ENCODE measurements around the gene SDK2.

The SDK2 gene

DNA sequence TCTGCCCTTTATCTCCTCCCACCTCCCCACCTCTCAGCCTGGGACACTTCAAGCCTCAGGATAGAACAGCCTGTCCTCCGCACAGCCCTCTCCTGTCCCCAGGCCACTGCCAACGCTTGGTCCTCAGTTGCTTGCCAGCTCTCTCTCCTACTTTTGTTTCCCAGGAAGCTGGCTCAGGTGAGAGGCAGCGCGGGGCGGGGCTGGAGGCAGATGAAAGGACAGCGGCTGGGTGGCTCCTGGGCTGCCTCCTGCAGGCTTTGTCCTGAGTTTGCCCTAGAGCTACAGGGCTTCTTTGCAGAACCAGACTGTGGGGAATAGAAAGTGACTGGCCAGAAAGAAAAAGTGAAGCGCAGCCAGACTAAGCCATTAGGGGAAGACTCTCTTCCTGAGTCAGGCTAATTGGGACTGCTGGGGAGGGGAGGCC is 284.2 kb downstream of the SDK2 start:
- Histone ChIP-seq H3K27me3 (ENCODE audit: control insufficient read depth, insufficient read depth, low read length) (no peaks in the 10 kb centered on the region), H3K4me1 (ENCODE audit: control insufficient read depth, insufficient read depth, low read length) (peaks cover 9% of the 10 kb centered on the region)
- no peak for DNase-seq (ENCODE audit: low read depth, low spot score)

DNA sequence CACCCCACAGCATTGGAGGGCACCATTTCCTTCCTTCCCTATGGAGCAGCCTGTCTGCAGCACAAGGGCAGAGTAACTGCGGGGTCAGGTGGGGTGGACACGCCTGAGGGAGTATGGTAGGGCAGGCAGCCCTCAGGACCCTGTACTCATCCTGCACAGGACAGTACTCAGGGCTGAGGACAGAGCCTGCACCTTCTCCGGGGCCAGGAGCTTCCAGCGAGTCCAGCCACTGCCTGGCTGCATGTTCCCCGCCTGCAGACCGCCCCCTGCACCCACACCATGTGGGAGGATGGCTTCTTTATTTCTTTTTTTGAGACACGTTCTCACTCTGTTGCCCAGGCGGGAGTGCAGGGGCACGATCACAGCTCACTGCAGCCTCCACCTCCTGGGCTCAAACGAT is 284.9 kb downstream of the SDK2 start:
- H3K27me3 ChIP-seq (ENCODE audit: control insufficient read depth, insufficient read depth, low read length), result no peaks in the 10 kb centered on the region
- no peak overlapping the region for H3K4me3 ChIP-seq (ENCODE audit: low read length)
- peaks cover 9% of the 10 kb centered on the region for H3K4me1 ChIP-seq (ENCODE audit: control insufficient read depth, insufficient read depth, low read length)
- H3K36me3 ChIP-seq (ENCODE audit: control insufficient read depth, insufficient read depth, low read length), result no peaks in the 10 kb centered on the region
- no peak overlapping the region for H3K27ac ChIP-seq (ENCODE audit: low read length)
- WGBS (ENCODE audit: insufficient coverage, insufficient read length), result no CpG with 5 or more reads among the region's 10 CpGs
- DNase-seq (ENCODE audit: low read depth, low spot score), result no peak
- no peaks in the 10 kb centered on the region for H3K9me3 ChIP-seq (ENCODE audit: control insufficient read depth, insufficient read depth, low read length)

More for the DNA sequence above, 284.2 kb downstream of the SDK2 start:
- no peaks in the 10 kb centered on the region for H3K9me3 ChIP-seq (ENCODE audit: control insufficient read depth, insufficient read depth, low read length)
- no CpG with 5 or more reads among the region's 7 CpGs for WGBS (ENCODE audit: insufficient coverage, insufficient read length)
- no peaks in the 10 kb centered on the region for H3K36me3 ChIP-seq (ENCODE audit: control insufficient read depth, insufficient read depth, low read length)
- no peak overlapping the region for H3K27ac ChIP-seq (ENCODE audit: low read length)
- no peak overlapping the region for H3K4me3 ChIP-seq (ENCODE audit: low read length)

DNA sequence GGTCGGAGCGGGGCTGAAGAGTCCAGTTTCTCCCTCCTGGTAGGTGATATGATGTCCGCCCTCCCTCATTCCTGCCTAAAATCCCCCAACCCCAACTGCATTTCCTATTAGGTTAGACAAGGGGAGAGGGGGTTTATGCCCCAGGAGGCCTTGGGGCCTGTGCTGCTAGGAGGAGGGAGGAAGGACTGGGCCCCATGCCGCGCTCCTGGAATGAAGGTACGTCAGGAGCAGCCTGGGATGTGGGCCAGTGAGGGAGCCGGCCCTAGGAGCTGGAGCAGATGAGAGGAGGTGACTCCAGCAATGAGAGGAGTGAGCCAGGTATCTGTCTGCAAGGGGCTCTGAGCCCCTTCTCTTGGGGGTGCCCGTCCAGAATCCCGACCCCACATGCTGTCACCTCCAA is 285.6 kb downstream of the SDK2 start:
- Histone ChIP-seq H3K27ac (ENCODE audit: low read length) (no peak overlapping the region), H3K4me1 (ENCODE audit: control insufficient read depth, insufficient read depth, low read length) (peaks cover 8% of the 10 kb centered on the region), H3K27me3 (ENCODE audit: control insufficient read depth, insufficient read depth, low read length) (no peaks in the 10 kb centered on the region), H3K4me3 (ENCODE audit: low read length) (no peak overlapping the region), H3K9me3 (ENCODE audit: control insufficient read depth, insufficient read depth, low read length) (no peaks in the 10 kb centered on the region), H3K36me3 (ENCODE audit: control insufficient read depth, insufficient read depth, low read length) (no peaks in the 10 kb centered on the region)
- WGBS (ENCODE audit: insufficient coverage, insufficient read length), result no CpG with 5 or more reads among the region's 9 CpGs
- no peak for DNase-seq (ENCODE audit: low read depth, low spot score)

DNA sequence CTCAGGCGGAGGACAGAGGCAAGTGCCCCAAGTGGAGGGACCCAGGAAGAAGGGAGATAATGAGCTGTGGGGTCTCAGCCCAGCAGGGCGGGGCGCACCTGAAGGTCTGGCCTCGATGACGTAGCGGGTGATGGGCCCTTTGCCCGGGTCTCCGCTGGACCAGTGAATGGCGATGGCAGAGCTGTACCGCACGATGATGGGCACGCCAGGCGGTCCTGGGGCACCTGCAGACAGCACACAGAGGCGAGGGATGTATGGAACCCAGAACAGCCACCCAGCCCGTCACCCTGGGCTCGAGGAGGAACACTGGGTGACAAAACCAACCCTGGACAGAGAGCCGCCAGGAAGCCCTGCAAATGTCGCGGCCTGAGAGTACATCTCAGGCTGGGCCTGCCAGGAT is 286.3 kb downstream of the SDK2 start:
- no peak for DNase-seq (ENCODE audit: low read depth, low spot score)
- Histone ChIP-seq H3K36me3 (ENCODE audit: control insufficient read depth, insufficient read depth, low read length) (no peaks in the 10 kb centered on the region), H3K4me3 (ENCODE audit: low read length) (no peak overlapping the region), H3K4me1 (ENCODE audit: control insufficient read depth, insufficient read depth, low read length) (peaks cover 8% of the 10 kb centered on the region), H3K27ac (ENCODE audit: low read length) (no peak overlapping the region), H3K9me3 (ENCODE audit: control insufficient read depth, insufficient read depth, low read length) (no peaks in the 10 kb centered on the region), H3K27me3 (ENCODE audit: control insufficient read depth, insufficient read depth, low read length) (no peaks in the 10 kb centered on the region)
- no CpG with 5 or more reads among the region's 19 CpGs for WGBS (ENCODE audit: insufficient coverage, insufficient read length)

DNA sequence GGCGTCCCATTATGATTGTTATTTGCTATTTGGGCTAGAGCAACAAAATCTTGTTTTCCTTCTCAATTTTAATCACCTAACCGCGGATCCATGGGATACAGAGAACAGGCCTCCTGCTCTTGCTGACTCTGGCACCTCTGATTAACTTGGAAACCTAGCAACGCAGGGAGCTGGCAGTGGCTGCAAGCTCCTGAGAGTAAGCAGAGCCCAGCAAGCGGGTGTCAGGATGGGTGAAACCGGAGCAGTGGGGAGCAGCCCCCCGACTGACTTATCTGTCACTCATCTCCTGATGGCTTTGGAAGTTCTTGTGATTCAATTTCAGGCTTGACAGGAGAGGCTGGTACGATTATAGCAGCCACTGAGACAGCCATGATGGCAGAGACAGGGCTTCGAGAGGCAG is 286.9 kb downstream of the SDK2 start:
- Histone ChIP-seq H3K9me3 (ENCODE audit: control insufficient read depth, insufficient read depth, low read length) (no peaks in the 10 kb centered on the region), H3K27me3 (ENCODE audit: control insufficient read depth, insufficient read depth, low read length) (no peaks in the 10 kb centered on the region), H3K36me3 (ENCODE audit: control insufficient read depth, insufficient read depth, low read length) (no peaks in the 10 kb centered on the region), H3K4me3 (ENCODE audit: low read length) (no peak overlapping the region), H3K4me1 (ENCODE audit: control insufficient read depth, insufficient read depth, low read length) (peaks cover 8% of the 10 kb centered on the region), H3K27ac (ENCODE audit: low read length) (no peak overlapping the region)
- DNase-seq (ENCODE audit: low read depth, low spot score), result no peak
- WGBS (ENCODE audit: insufficient coverage, insufficient read length), result no CpG with 5 or more reads among the region's 9 CpGs

DNA sequence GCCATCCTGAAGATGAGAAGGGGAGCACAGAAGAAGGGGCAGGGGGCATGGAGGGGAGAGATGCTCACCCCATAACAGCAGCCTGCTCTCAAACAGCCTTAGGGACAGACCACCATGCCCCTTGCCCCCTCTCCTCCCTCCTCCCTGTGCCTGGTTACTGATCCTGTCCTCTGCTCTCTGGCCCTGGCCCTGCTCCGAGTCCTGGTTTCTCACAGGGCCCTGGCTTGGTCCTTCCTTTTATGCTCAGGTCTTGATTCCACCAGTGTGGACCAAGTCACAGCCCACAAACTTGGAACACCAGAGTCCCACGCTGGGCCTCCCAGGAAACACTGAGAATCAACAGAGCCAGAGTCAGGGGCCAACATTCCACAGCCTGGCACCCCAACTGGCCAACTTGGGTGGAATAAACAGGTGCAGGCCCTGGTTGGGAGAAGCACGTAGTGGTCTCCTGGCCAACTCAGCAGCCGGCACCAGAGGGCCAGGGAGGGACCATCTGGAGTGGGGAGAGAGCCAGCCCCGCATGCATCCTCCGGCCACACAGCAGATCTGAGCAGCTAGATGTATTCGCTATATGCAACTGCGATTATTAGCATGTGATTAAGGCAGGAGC is 287.6 kb downstream of the SDK2 start:
- Histone ChIP-seq H3K4me3 (ENCODE audit: low read length) (no peak overlapping the region), H3K9me3 (ENCODE audit: control insufficient read depth, insufficient read depth, low read length) (no peaks in the 10 kb centered on the region), H3K27me3 (ENCODE audit: control insufficient read depth, insufficient read depth, low read length) (no peaks in the 10 kb centered on the region), H3K4me1 (ENCODE audit: control insufficient read depth, insufficient read depth, low read length) (peaks cover 7% of the 10 kb centered on the region), H3K27ac (ENCODE audit: low read length) (no peak overlapping the region), H3K36me3 (ENCODE audit: control insufficient read depth, insufficient read depth, low read length) (no peaks in the 10 kb centered on the region)
- DNase-seq (ENCODE audit: low read depth, low spot score), result no peak
- no CpG with 5 or more reads among the region's 8 CpGs for WGBS (ENCODE audit: insufficient coverage, insufficient read length)

DNA sequence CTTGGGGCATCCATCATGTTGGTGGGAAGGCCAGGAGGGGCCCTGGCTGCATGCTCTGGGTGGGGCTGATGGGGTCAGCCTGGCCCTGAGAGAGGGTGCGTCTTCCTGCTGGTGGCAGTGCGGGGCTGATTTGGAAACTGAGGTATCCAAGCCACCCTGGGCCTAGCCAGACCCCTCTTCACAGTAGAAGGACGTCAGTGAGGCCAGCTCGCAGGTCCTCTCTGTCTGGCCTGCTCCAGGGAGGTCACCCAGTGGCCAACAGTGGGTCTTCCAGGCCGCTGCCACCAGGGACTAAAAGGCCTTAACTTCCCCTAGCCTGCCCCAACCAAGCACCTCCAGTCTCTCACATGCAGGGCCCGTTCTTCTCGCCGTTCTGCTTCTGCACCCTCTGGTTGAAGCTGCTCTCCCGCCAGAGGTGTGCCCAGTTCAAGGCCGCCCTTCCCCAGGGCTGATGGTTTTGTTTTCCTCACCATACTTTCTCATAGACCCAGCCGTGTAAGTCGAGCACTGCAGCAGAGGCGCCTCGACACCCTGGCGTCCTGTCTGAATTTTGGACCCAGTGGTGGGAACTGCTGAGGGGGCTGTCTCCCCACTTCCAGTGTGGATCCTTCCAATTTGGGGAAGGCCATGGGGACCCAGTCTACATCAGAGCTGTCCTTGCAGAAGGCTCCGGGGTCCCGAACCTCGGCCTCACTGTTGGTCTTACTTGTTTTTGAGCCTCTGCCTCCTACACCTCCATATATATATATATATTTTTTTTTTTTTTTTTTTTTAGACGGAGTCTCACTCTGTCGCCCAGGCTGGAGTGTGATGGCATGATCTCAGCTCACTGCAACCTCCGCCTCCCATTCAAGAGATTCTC is 289.6 kb downstream of the SDK2 start:
- no CpG with 5 or more reads among the region's 21 CpGs for WGBS (ENCODE audit: insufficient coverage, insufficient read length)
- no peak for DNase-seq (ENCODE audit: low read depth, low spot score)
- H3K27ac ChIP-seq (ENCODE audit: low read length), result no peak overlapping the region

DNA sequence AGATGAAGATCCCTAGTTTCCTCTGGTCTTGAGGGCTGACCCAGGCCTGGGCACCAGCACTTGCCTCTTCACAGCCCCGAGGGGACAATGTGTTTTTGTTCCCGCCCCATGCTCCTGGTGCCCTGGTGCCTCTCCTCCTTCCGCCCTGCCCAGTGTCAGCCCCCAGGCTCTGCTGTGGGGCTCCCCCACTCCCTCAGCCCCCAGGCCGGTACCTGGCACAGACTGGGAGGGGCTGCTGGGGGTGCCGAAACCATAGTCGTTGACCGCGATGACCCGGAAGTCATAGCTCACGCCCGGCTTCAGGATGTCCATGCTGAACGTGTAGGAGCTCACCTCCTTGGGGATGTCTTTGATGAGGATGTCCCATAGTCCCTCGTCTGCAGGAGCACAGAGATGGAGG is 292.0 kb downstream of the SDK2 start:
- peaks cover 1% of the 10 kb centered on the region; the same call in 1 of the 2 replicates for H3K4me1 ChIP-seq (ENCODE audit: control insufficient read depth, insufficient read depth, low read length)
- WGBS (ENCODE audit: insufficient coverage, insufficient read length), result no CpG with 5 or more reads among the region's 13 CpGs
- H3K9me3 ChIP-seq (ENCODE audit: control insufficient read depth, insufficient read depth, low read length), result no peaks in the 10 kb centered on the region
- DNase-seq (ENCODE audit: low read depth, low spot score), result no peak
- H3K27me3 ChIP-seq (ENCODE audit: control insufficient read depth, insufficient read depth, low read length), result no peaks in the 10 kb centered on the region
- no peak overlapping the region for H3K27ac ChIP-seq (ENCODE audit: low read length)
- H3K4me3 ChIP-seq (ENCODE audit: low read length), result no peak overlapping the region
- H3K36me3 ChIP-seq (ENCODE audit: control insufficient read depth, insufficient read depth, low read length), result no peaks in the 10 kb centered on the region

More for the DNA sequence above, 289.6 kb downstream of the SDK2 start:
- Histone ChIP-seq H3K9me3 (ENCODE audit: control insufficient read depth, insufficient read depth, low read length) (no peaks in the 10 kb centered on the region), H3K36me3 (ENCODE audit: control insufficient read depth, insufficient read depth, low read length) (no peaks in the 10 kb centered on the region), H3K27me3 (ENCODE audit: control insufficient read depth, insufficient read depth, low read length) (no peaks in the 10 kb centered on the region), H3K4me1 (ENCODE audit: control insufficient read depth, insufficient read depth, low read length) (peaks cover 3% of the 10 kb centered on the region; the same call in 1 of the 2 replicates), H3K4me3 (ENCODE audit: low read length) (no peak overlapping the region)

DNA sequence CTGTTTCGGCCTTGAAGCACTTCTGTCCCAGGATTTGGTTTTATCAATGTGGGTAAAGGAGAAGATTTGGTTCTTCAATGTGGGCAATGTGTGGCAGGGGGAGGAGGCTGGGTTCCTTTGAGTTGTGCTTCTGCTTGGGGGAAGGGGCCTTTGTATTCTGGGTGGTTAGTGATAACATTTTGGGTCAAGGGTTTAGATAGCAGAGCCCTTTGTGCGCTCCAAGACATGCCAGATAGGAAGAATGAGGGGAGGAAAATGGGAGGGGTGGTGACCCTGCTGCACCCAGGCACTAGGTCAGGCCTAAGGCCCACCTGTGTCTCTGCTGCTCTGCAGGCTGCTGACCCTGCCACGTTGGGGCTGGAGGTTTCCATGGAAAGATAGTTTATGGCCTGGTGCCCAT is 292.5 kb downstream of the SDK2 start:
- no peaks in the 10 kb centered on the region for H3K27me3 ChIP-seq (ENCODE audit: control insufficient read depth, insufficient read depth, low read length)
- no CpG with 5 or more reads among the region's 3 CpGs for WGBS (ENCODE audit: insufficient coverage, insufficient read length)

DNA sequence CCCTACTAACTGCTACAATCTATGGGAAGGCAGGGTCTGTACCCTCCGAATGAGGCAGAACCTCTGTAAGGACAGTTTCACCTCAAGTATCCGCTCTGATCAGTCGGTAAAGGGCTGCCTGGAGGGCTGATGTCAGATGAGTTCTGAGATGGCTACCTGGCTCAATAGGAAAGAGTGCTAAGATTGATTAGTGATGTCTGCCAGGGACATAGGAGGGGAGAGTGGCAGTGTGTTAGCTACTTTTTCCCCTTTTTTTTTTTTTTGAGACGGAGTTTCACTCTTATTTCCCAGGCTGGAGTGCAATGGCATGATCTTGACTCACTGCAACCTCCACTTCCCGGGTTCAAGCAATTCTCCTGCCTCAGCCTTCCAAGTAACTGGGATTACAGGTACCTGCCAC is 293.4 kb downstream of the SDK2 start:
- H3K4me1 ChIP-seq (ENCODE audit: control insufficient read depth, insufficient read depth, low read length), result peaks cover 1% of the 10 kb centered on the region; the same call in 1 of the 2 replicates
- WGBS (ENCODE audit: insufficient coverage, insufficient read length), result no CpG with 5 or more reads among the region's 5 CpGs
- no peak overlapping the region for H3K27ac ChIP-seq (ENCODE audit: low read length)
- no peak overlapping the region for H3K4me3 ChIP-seq (ENCODE audit: low read length)
- no peaks in the 10 kb centered on the region for H3K9me3 ChIP-seq (ENCODE audit: control insufficient read depth, insufficient read depth, low read length)
- no peaks in the 10 kb centered on the region for H3K27me3 ChIP-seq (ENCODE audit: control insufficient read depth, insufficient read depth, low read length)
- no peaks in the 10 kb centered on the region for H3K36me3 ChIP-seq (ENCODE audit: control insufficient read depth, insufficient read depth, low read length)
- no peak for DNase-seq (ENCODE audit: low read depth, low spot score)

More for the DNA sequence above, 292.5 kb downstream of the SDK2 start:
- Histone ChIP-seq H3K4me1 (ENCODE audit: control insufficient read depth, insufficient read depth, low read length) (peaks cover 1% of the 10 kb centered on the region; the same call in 1 of the 2 replicates), H3K4me3 (ENCODE audit: low read length) (no peak overlapping the region), H3K36me3 (ENCODE audit: control insufficient read depth, insufficient read depth, low read length) (no peaks in the 10 kb centered on the region), H3K27ac (ENCODE audit: low read length) (no peak overlapping the region), H3K9me3 (ENCODE audit: control insufficient read depth, insufficient read depth, low read length) (no peaks in the 10 kb centered on the region)
- no peak for DNase-seq (ENCODE audit: low read depth, low spot score)
